ENCODE data around the gene GALNTL6.

GRCh38 chr4:172480471-172480870, 667.3 kb downstream of the GALNTL6 start:
- TF ChIP-seq CTCF (IDR thresholded peaks at IDR 0.05), result no peak
- no peak for TF ChIP-seq POLR2A (IDR thresholded peaks at IDR 0.05)
- no peak for TF ChIP-seq POLR2AphosphoS5 (IDR thresholded peaks at IDR 0.05)

All from suprapubic skin (tissue), 4 donors.